ENCODE results near the gene SSTR3. TPM values are rescaled to one million over a fixed set of nuclear protein-coding genes. Genes with fewer than 3 reads are reported as not detected.
A peak's percentile ranks its signal among the peaks of the same experiment; 100 is the strongest.

The SSTR3 gene
- total and polyA plus RNA-seq, 9 of the 15 experiments (the other 6 are each of a cell fraction or from before 2014, with no cell fraction given): 0.03 TPM; not detected in 8

GRCh38 chr22:37166675-37167066 lies 45.6 kb downstream of the SSTR3 start (continued):
- TF ChIP-seq, protein P1, sequence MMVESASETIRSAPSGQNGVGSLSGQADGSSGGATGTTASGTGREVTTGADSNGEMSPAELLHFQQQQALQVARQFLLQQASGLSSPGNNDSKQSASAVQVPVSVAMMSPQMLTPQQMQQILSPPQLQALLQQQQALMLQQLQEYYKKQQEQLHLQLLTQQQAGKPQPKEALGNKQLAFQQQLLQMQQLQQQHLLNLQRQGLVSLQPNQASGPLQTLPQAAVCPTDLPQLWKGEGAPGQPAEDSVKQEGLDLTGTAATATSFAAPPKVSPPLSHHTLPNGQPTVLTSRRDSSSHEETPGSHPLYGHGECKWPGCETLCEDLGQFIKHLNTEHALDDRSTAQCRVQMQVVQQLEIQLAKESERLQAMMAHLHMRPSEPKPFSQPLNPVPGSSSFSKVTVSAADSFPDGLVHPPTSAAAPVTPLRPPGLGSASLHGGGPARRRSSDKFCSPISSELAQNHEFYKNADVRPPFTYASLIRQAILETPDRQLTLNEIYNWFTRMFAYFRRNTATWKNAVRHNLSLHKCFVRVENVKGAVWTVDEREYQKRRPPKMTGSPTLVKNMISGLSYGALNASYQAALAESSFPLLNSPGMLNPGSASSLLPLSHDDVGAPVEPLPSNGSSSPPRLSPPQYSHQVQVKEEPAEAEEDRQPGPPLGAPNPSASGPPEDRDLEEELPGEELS (CRISPR knock-in tag; IDR thresholded peaks at IDR 0.05; ENCODE audit: borderline replicate concordance): no peak
- TF ChIP-seq BRF2 (IDR thresholded peaks at IDR 0.05; ENCODE audit: borderline replicate concordance, insufficient read depth, insufficient read length): no peak
- TF ChIP-seq NBN (IDR thresholded peaks at IDR 0.05; ENCODE audit: low read depth): no peak
- no peak for TF ChIP-seq FOXP1 (CRISPR knock-in tag; IDR thresholded peaks at IDR 0.05)
- TF ChIP-seq RAD21 (CRISPR knock-in tag; conservative IDR thresholded peaks at IDR 0.05 in 1 of 2, IDR thresholded peaks at IDR 0.05 in 1 of 2): peak; percentile 69 to 80
- TF ChIP-seq DEAF1 (CRISPR knock-in tag; IDR thresholded peaks at IDR 0.05): 0 out of 2 replicates have a peak, but pooled peaks have one; percentile 33
- 0 out of 4 replicates have a peak, but pooled peaks of 1 of the 2 experiments have one; percentile 10 for TF ChIP-seq MNT (conservative IDR thresholded peaks at IDR 0.05)
- TF ChIP-seq ZNF77 (CRISPR knock-in tag; IDR thresholded peaks at IDR 0.05): no peak
- no peak for TF ChIP-seq ZNF12 (CRISPR knock-in tag; IDR thresholded peaks at IDR 0.05)
- no peak for TF ChIP-seq ZKSCAN3 (CRISPR knock-in tag; IDR thresholded peaks at IDR 0.05)
- peak; percentile 73 for TF ChIP-seq SMC3 (conservative IDR thresholded peaks at IDR 0.05; ENCODE audit: insufficient read depth, low read depth, low read length)
- TF ChIP-seq RBM25 (IDR thresholded peaks at IDR 0.05; ENCODE audit: low read depth, low read length, severe bottlenecking): peak; percentile 39
- peak; percentile 44; the same call in 1 of the 2 replicates for TF ChIP-seq CTBP1 (IDR thresholded peaks at IDR 0.05; ENCODE audit: borderline replicate concordance)
- peak; percentile 77; the same call in 1 of the 2 replicates for TF ChIP-seq BCOR (IDR thresholded peaks at IDR 0.05)
- TF ChIP-seq NR2C1 (IDR thresholded peaks at IDR 0.05): no peak
- TF ChIP-seq NR2C1 (tag; IDR thresholded peaks at IDR 0.05): no peak
- peak; percentile 63 for TF ChIP-seq BHLHE40 (IDR thresholded peaks at IDR 0.05; ENCODE audit: low read length)
- TF ChIP-seq, protein P2, sequence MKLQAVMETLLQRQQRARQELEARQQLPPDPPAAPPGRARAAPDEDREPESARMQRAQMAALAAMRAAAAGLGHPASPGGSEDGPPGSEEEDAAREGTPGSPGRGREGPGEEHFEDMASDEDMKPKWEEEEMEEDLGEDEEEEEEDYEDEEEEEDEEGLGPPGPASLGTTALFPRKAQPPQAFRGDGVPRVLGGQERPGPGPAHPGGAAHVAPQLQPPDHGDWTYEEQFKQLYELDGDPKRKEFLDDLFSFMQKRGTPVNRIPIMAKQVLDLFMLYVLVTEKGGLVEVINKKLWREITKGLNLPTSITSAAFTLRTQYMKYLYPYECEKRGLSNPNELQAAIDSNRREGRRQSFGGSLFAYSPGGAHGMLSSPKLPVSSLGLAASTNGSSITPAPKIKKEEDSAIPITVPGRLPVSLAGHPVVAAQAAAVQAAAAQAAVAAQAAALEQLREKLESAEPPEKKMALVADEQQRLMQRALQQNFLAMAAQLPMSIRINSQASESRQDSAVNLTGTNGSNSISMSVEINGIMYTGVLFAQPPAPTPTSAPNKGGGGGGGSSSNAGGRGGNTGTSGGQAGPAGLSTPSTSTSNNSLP (IDR thresholded peaks at IDR 0.05; ENCODE audit: borderline replicate concordance, low read depth, low read length): no peak
- TF ChIP-seq HMG20A (CRISPR knock-in tag; conservative IDR thresholded peaks at IDR 0.05): no peak
- no peak for TF ChIP-seq NCOR1 (IDR thresholded peaks at IDR 0.05)

Data from K562 (cell line).